GM04504 (cell line): ENCODE results near the gene CTU2.

ENCODE experiments used
- DNase-seq: peaks from one replicate; pipeline ENCODE4 v3.0.0-alpha.2; 2012; ENCODE audit warnings: low read depth

Gene CTU2

DNA sequence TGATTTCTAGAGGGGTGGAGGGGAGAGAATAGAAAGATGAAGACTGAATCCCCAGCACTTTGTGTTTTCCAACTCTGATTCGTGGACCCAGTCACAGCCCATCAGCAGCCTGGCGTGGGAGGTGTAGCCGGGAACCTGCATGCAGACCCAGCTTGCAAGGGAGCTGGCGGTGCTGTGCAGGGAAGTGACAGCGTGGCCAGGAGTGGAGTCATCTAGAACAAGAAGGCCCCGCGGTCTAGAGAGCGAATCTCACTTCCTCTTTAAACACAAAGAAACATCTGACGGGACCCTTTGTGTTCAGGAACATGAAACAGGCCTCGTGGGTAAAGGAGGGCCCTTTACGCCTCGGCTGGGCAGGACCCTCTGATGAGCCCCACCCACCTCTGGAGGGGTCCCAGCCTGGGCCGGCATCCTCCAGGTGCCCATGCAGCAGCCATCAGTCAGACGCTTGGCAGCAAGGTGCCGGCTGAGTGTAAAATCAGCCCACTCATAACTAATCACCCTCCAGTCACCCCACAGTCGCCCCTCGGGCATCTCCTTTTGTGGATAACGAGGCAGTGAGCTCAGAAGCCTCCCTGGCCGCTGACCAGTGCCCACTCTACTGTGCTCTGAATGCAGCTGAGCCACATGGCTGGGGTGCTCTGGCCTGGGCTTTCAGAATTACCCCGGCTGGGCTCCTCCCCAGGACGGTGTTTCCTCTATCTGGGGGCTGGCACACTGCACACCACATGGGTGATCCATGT, 24.4 kb upstream of the CTU2 start:
- no peak for DNase-seq

GRCh38 chr16:88684569-88685155, 21.6 kb upstream of the CTU2 start:
- DNase-seq = no peak

DNA sequence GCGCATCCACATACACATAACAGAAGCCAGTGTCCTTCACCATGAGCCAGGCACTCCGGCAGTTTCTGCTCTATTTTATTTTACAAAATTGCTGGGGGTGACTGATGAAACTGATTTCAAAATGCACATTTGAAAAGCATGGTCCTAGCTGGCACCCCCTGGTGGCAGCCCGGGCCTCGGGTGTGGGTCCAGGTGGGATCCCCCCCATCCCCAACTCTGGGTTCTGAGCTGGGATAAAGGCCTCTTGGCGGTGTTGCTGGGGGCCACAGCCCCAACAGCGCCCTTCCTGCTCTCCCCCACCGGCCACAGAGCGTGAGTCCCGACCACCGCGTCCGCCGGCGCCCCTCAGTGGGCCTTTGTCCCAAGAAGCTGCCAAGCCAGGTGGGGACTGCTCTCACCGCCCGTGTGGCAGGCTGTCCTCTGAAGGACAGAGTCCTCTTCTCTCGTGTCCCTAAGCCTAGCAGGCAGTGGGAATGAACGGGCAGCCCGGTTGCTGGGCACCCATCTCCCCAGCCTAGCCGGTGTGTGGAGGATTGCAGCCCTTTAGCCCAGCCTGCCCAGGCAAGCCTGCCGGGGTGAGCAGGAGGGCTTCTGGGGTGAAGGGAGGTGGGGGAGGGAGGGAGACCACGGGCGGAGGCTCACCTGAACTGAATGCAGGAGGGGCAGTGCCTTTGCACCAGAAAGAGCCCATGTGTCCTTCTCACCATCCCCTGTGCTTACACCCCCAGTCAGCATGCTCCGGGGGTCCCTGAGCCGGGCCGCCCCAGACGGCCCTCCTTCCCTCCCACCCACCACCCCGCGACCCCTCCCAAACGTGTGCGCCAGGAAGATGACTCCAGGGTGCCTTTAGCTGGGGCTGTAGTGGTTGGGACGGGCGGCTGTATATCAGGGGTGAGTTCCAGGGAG, 20.9 kb upstream of the CTU2 start:
- no peak for DNase-seq

DNA sequence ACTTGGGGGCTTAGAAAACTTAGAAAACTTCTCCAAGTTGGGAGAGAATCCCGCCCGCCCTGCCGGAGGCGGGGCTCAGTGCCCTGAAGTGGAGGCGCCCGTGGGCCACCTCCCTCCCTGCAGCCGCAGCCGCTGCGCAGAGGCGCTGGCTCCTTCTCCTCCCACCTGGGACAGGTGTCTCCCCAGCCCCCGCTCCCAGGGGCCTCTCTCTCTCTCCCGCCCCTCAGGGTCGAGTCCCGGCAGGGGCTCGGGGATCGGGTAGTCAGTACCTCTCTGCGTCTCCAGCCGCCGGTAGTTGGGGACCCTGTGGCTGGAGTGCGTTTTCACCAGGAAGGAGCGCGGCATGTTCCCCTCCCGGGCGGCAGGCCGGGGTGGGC, 20.3 kb upstream of the CTU2 start:
- no peak for DNase-seq

- no peak for DNase-seq
These were observed 19.7 kb upstream of the CTU2 start, which contains the start of gene SNAI3 for GRCh38 chr16:88686439-88687253. TSS of gene SNAI3 (minus strand) at chr16:88686507. CDS start at chr16:88686406, 101 bp downstream.

- no peak for DNase-seq
These were observed 19.1 kb upstream of the CTU2 start for GRCh38 chr16:88687254-88687576.

DNA sequence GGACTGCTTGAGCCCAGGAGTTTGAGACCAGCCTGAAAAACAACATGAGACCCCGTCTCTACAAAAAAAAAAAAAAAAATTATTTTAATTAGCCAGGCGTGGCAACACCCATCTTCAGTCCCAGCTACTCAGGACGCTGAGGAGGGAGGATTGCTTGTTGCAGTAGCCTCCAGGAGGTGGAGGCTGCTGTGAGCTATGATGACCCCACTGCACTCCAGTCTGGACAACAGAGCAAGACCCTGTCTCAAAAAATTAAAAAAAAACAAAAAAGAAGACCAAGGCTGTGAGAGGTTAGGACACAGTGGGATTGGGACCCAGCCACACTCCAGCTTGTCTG, 18.7 kb upstream of the CTU2 start:
- DNase-seq = no peak

DNA sequence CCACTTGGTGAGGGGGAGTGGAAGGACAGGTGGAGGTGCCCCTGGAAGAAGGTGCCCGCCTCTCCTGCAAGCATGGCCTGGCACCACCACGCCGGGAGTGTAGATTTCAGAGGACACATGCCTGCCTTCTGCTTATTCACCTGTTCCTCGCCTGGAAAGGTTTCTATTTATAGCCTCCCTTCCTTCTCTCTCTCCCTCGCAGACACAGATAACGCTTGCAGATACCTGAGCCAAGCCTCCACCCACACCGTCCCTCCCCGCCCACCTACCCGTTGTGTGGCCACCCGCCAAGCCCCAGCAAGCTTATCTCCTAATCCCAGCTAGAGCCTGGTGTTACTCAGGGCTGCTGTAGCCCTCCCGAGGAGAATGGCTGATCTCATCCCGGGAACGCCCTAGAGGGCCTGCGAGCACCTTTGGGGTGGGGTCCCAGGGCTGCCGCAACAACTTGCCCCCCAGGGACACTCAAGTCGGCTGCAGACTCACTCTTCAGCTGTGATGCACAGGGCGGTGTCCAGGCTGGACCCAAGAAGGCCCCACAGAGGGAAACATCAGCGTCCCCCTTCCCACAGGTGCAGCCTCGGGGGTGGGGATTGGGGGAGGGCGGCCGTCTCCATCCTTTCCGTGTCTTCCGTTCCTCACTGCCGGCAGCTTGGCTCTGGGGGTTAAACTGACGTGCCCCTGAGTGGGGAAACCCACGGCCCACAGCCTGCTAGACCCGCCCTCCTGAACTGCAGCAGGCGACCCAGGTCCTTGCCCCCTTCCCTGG, 18.1 kb upstream of the CTU2 start:
- DNase-seq = no peak

DNA sequence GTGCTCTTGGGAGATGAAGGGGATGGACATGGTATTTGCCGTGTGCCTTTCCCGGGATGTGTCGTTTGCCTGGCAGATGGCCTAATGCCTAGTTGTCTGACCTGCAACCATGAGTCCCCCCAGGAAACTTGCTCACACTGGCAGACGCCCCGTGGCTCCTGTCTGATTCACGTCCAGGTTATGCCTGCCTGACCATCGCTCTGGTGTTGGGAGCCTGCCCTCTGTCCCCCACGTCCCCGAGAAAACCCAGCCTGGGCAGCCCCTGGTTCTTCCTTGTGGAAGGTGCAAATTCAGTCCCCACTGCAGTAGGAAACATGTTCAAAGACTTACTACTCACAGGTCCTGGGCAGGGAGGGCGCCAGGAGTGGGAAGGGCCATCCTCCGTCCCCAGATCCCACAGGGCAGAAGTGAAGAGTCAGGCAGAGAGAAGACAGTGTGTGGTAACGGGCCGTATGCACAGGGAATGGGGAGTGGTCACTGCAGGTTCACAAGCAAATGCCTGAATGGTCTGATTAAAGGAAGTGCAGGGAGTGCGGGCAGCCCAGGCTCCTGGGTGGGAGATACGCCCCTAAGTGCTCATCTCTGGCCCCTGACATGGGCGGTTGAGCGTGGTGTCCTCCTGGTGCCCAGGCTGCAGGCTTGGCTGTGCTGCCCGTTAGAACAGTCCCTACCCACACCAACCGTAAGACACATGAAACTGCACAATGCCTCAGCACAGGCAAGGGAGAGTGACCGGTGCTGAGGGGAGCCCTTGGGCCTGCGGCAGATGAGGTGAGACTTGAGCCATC, 15.8 kb upstream of the CTU2 start:
- DNase-seq = no peak

DNA sequence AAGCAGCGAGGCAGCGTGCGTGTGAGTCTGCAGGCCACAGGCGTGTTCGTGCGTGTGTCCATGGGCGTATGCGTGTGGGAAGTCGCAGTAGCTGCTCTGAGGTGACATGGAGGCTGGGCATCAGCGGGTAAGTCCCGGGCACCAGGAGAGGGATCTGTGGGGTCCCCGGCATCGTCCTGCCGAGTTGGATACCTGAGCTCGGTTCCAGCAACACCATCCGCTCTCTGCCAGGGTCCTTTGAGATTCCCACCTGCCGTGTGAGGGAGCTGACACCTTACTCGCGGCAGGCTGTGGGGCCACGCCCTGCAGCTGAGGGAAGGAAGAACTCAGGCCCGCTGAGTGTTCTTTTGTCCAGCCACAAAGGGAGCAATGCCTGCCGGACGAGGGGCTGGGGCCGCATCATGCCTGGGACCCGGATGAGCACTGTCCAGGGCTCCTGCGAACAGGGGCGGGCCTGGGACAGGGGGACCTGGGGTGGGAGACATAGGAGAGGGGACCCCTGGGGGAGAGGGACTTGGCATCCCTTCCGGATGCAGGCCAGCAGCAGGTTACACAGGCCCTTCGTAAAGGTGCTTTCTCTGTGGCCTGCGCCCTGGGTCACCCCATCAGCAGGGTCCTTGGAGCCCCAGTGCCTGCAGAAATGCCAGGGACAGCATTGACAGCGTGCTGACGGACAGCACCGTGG, 15.0 kb upstream of the CTU2 start:
- no peak for DNase-seq

GRCh38 chr16:88691924-88692560, 14.3 kb upstream of the CTU2 start:
- no peak for DNase-seq

DNA sequence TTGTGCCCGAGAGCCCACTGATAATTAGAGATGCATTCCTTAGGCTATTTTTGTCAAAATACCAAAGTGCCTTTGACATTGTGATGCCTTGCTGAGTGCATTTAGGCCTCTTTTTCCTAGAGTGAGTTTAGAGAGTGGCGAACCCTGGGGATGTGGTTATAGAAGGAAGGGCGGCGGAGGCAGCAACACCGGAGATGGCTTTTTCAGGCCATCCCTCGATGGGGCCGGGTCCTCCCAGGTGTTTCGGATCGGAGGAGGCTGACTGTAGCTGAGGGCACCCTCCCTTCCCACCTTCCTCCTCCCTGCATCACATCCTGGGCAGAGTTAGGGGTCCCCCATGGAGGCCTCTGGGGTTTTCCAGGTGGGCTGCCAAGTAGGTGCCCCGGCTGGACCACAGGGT, 13.4 kb upstream of the CTU2 start:
- DNase-seq = no peak

- DNase-seq = no peak
These were observed 12.7 kb upstream of the CTU2 start for GRCh38 chr16:88693420-88694177.

DNA sequence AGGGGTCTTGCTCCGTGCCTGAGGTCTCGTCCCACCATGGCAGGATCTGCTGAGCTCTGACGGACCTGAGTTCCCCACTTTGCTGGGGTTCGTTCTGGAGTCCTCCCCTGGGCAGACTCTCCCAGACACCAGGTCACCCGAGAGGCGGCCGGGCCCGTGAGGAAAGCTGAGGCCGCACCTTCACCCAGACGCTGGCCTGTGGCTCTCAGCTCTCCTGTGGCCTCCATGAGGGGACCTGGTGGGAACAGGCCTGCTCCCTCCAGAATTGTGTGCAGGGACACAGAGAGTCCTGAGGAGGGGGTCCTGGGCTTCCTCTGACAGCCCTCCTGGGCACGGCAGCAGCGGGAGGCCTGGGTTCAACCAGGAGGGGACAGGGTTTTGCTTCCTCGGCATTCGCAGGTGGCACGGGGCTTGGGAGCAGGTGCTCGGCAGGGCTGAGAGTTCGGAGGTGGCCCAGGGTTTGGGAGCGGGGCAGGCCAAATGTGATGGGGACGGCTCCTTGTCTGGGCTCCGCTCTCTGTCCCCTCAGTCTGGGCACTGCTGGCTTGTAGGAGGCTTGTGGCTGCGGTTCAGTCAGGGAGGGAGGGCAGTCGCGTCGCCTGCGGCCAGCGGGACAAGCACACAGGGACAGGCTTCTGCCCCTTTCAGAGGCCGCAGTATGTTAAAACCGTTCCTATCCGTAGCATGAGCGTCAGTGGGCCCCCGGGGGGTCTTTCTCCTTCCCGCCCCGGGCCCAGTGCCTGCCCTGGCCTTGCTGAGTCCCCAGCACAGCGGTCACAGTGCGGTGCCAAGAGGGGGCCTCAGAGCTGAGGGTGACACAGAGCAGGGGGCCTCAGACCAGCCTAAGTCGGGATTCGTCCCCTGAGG, 11.8 kb upstream of the CTU2 start:
- DNase-seq = no peak

DNA sequence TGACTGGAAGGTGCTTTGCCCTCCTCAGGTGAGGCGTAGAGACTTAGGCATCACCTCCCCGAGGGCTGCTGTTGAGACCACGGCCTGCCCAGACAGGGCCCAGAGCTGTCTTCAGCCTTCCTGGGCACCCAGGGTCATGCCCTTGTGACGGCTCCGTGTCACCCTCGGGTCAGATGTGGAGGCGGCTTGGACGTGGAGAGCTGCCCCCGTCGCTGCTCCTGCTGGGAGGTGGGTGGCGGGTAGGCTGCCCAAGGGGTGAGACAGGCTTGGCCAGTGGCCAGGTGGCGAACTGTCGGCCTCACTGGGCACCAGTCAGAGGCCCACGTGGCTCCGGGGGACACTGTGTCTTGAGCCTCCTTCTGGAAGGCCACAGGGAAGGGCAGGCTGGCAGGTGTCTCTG, 11.1 kb upstream of the CTU2 start:
- no peak for DNase-seq

DNA sequence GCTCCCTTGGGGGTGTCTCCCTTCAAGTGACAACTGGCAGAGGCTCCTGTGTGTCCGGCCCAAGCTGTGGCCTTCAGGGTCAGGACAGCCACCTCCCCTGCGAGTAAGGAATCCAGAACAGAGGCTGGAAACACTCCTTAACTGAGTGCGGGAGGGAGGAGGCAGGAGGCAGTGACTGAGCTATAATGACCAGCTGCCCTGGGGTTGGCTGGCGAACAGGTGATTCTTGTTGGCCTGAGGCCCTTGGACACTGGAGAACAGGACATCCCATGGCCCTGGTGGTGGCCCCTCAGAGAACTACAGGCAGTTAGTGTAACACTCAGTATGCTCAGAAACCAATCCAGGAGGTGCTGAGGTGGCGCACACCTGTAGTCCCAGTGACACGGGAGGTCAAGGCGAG, 10.6 kb upstream of the CTU2 start:
- no peak for DNase-seq

- no peak for DNase-seq
These were observed 9.9 kb upstream of the CTU2 start for GRCh38 chr16:88696441-88696840.
